IPS-15b (cell line): ENCODE data around the gene ARID3C.

Experiments
- H3K27me3 ChIP-seq: one replicate; pipeline ENCODE4 v1.6.1; 2013; ENCODE audit warnings: low read length; ENCODE audit not compliant: control insufficient read depth, insufficient read depth
- H3K36me3 ChIP-seq: one replicate; pipeline ENCODE4 v1.6.1; 2013; ENCODE audit warnings: low read length; ENCODE audit not compliant: control insufficient read depth, insufficient read depth
- H3K4me1 ChIP-seq: one replicate; pipeline ENCODE4 v1.6.1; 2013; ENCODE audit warnings: mild to moderate bottlenecking, low read length; ENCODE audit not compliant: control insufficient read depth, insufficient read depth
- H3K4me3 ChIP-seq: one replicate; pipeline ENCODE4 v1.5.1; 2013; ENCODE audit warnings: low read depth, low read length
- H3K9ac ChIP-seq: one replicate; pipeline ENCODE4 v1.6.1; 2013; ENCODE audit warnings: low read depth, mild to moderate bottlenecking, low read length
- H3K9me3 ChIP-seq: one replicate; pipeline ENCODE4 v1.6.1; 2013; ENCODE audit warnings: mild to moderate bottlenecking, low read length; ENCODE audit not compliant: control insufficient read depth, insufficient read depth

Gene ARID3C

GRCh38 chr9:34620061-34620994 is 8.5 kb downstream of the ARID3C start, which contains the start of gene DCTN3:
TSS of gene DCTN3 (minus strand) at chr9:34620495. CDS start at chr9:34620464, 31 bp downstream.
- Histone ChIP-seq H3K9ac (peak within 1 kb of the TSS; percentile 38), H3K27me3 (peaks cover 32% of the 10 kb centered on the region), H3K9me3 (no peaks in the 10 kb centered on the region), H3K4me3 (peak within 1 kb of the TSS; percentile 76), H3K4me1 (no peaks in the 10 kb centered on the region), H3K36me3 (no peaks in the 10 kb centered on the region)

- no peaks in the 10 kb centered on the region for H3K36me3 ChIP-seq
- H3K9me3 ChIP-seq: no peaks in the 10 kb centered on the region
- H3K4me3 ChIP-seq: no peak overlapping the region
- peaks cover 2% of the 10 kb centered on the region for H3K4me1 ChIP-seq
- H3K27me3 ChIP-seq: peaks cover 4% of the 10 kb centered on the region
- H3K9ac ChIP-seq: no peak overlapping the region
These were observed 13.7 kb downstream of the ARID3C start for GRCh38 chr9:34615132-34615531.

- peak overlapping the region; percentile 91 for H3K4me3 ChIP-seq
- H3K9me3 ChIP-seq: no peaks in the 10 kb centered on the region
- H3K27me3 ChIP-seq: peaks cover 4% of the 10 kb centered on the region
- H3K9ac ChIP-seq: no peak overlapping the region
- H3K36me3 ChIP-seq: no peaks in the 10 kb centered on the region
- peaks cover 2% of the 10 kb centered on the region for H3K4me1 ChIP-seq
These were observed 16.0 kb downstream of the ARID3C start for GRCh38 chr9:34612788-34613390.

GRCh38 chr9:34611811-34612787 is 16.8 kb downstream of the ARID3C start, which contains the start of gene RPP25L:
TSS of gene RPP25L (minus strand) at chr9:34612097. CDS start at chr9:34611296, 801 bp downstream.
- peak within 1 kb of the TSS; percentile 89 for H3K9ac ChIP-seq
- no peaks in the 10 kb centered on the region for H3K36me3 ChIP-seq
- peak within 1 kb of the TSS; percentile 91 for H3K4me3 ChIP-seq
- peaks cover 2% of the 10 kb centered on the region for H3K4me1 ChIP-seq
- H3K27me3 ChIP-seq: peaks cover 4% of the 10 kb centered on the region
- H3K9me3 ChIP-seq: no peaks in the 10 kb centered on the region

- Histone ChIP-seq H3K9ac (peak overlapping the region; percentile 89), H3K9me3 (no peaks in the 10 kb centered on the region), H3K36me3 (no peaks in the 10 kb centered on the region), H3K27me3 (peaks cover 4% of the 10 kb centered on the region), H3K4me1 (peaks cover 2% of the 10 kb centered on the region), H3K4me3 (peak overlapping the region; percentile 91)
These were observed 17.5 kb downstream of the ARID3C start for GRCh38 chr9:34611251-34611810.

GRCh38 chr9:34610434-34611206 is 18.2 kb downstream of the ARID3C start:
- Histone ChIP-seq H3K27me3 (peaks cover 11% of the 10 kb centered on the region), H3K9ac (no peak overlapping the region), H3K36me3 (no peaks in the 10 kb centered on the region), H3K4me1 (peaks cover 2% of the 10 kb centered on the region), H3K4me3 (peak overlapping the region; percentile 91), H3K9me3 (no peaks in the 10 kb centered on the region)

- Histone ChIP-seq H3K9me3 (no peaks in the 10 kb centered on the region), H3K4me3 (no peak overlapping the region), H3K36me3 (no peaks in the 10 kb centered on the region), H3K27me3 (peaks cover 7% of the 10 kb centered on the region), H3K4me1 (peaks cover 2% of the 10 kb centered on the region), H3K9ac (no peak overlapping the region)
These were observed 21.5 kb downstream of the ARID3C start for GRCh38 chr9:34607331-34607730.

- no peak overlapping the region for H3K4me3 ChIP-seq
- no peak overlapping the region for H3K9ac ChIP-seq
- peaks cover 2% of the 10 kb centered on the region for H3K4me1 ChIP-seq
- H3K27me3 ChIP-seq: peaks cover 7% of the 10 kb centered on the region
- no peaks in the 10 kb centered on the region for H3K36me3 ChIP-seq
- H3K9me3 ChIP-seq: no peaks in the 10 kb centered on the region
These were observed 22.0 kb downstream of the ARID3C start for GRCh38 chr9:34606905-34607304.

- Histone ChIP-seq H3K9ac (no peak overlapping the region), H3K36me3 (no peaks in the 10 kb centered on the region), H3K4me1 (no peaks in the 10 kb centered on the region), H3K9me3 (no peaks in the 10 kb centered on the region), H3K4me3 (no peak overlapping the region), H3K27me3 (peaks cover 7% of the 10 kb centered on the region)
These were observed 22.7 kb downstream of the ARID3C start for GRCh38 chr9:34606190-34606589.

- peaks cover 7% of the 10 kb centered on the region for H3K27me3 ChIP-seq
- H3K4me3 ChIP-seq: no peak overlapping the region
- H3K9ac ChIP-seq: no peak overlapping the region
These were observed 25.1 kb downstream of the ARID3C start for GRCh38 chr9:34603610-34604231.

More at GRCh38 chr9:34603610-34604231, 25.1 kb downstream of the ARID3C start:
- no peaks in the 10 kb centered on the region for H3K9me3 ChIP-seq
- H3K36me3 ChIP-seq: no peaks in the 10 kb centered on the region
- H3K4me1 ChIP-seq: no peaks in the 10 kb centered on the region
